Measurements from ENCODE around the gene TMEM101. TPM values are rescaled to one million over a fixed set of nuclear protein-coding genes. Genes with fewer than 3 reads are reported as not detected.

Gene TMEM101
- total RNA-seq, 1 donor from 2014 or later = 19.0 TPM

- Mint-ChIP-seq H3K4me3 (ENCODE audit: unreplicated experiment) (no peak overlapping the region), H3K4me1 (ENCODE audit: low read depth) (peaks cover 31% of the 10 kb centered on the region), H3K27me3 (ENCODE audit: low read depth) (no peaks in the 10 kb centered on the region), H3K9me3 (ENCODE audit: low read depth) (no peaks in the 10 kb centered on the region), H3K27ac (ENCODE audit: unreplicated experiment) (no peak overlapping the region), H3K36me3 (ENCODE audit: low read depth) (peaks cover 4% of the 10 kb centered on the region)
- TF ChIP-seq CTCF (IDR thresholded peaks at IDR 0.05) = no peak
- no peak for DNase-seq (ENCODE audit: low spot score)
These were observed 2.9 kb downstream of the TMEM101 start for GRCh38 chr17:44011876-44012275.

- H3K27me3 Mint-ChIP-seq (ENCODE audit: low read depth) = peaks cover 4% of the 10 kb centered on the region
- no peak overlapping the region for H3K27ac Mint-ChIP-seq (ENCODE audit: unreplicated experiment)
- H3K4me3 Mint-ChIP-seq (ENCODE audit: unreplicated experiment) = no peak overlapping the region
- H3K9me3 Mint-ChIP-seq (ENCODE audit: low read depth) = no peaks in the 10 kb centered on the region
- TF ChIP-seq CTCF (IDR thresholded peaks at IDR 0.05) = no peak
- H3K36me3 Mint-ChIP-seq (ENCODE audit: low read depth) = peaks cover 4% of the 10 kb centered on the region
- DNase-seq (ENCODE audit: low spot score) = no peak
- peaks cover 38% of the 10 kb centered on the region for H3K4me1 Mint-ChIP-seq (ENCODE audit: low read depth)
These were observed 3.7 kb downstream of the TMEM101 start for GRCh38 chr17:44010966-44011647.

GRCh38 chr17:44008205-44008909, 6.4 kb downstream of the TMEM101 start:
- TF ChIP-seq CTCF (IDR thresholded peaks at IDR 0.05) = no peak
- no peaks in the 10 kb centered on the region for H3K9me3 Mint-ChIP-seq (ENCODE audit: low read depth)
- H3K4me3 Mint-ChIP-seq (ENCODE audit: unreplicated experiment) = peak overlapping the region; percentile 80
- peaks cover 6% of the 10 kb centered on the region for H3K27me3 Mint-ChIP-seq (ENCODE audit: low read depth)
- DNase-seq (ENCODE audit: low spot score) = no peak
- peaks cover 4% of the 10 kb centered on the region for H3K36me3 Mint-ChIP-seq (ENCODE audit: low read depth)
- H3K27ac Mint-ChIP-seq (ENCODE audit: unreplicated experiment) = no peak overlapping the region
- H3K4me1 Mint-ChIP-seq (ENCODE audit: low read depth) = peaks cover 25% of the 10 kb centered on the region

GRCh38 chr17:44007346-44008204, 7.2 kb downstream of the TMEM101 start:
- Mint-ChIP-seq H3K27me3 (ENCODE audit: low read depth) (peaks cover 6% of the 10 kb centered on the region), H3K4me1 (ENCODE audit: low read depth) (peaks cover 25% of the 10 kb centered on the region), H3K36me3 (ENCODE audit: low read depth) (peaks cover 4% of the 10 kb centered on the region), H3K27ac (ENCODE audit: unreplicated experiment) (peak overlapping the region; percentile 84), H3K4me3 (ENCODE audit: unreplicated experiment) (peak overlapping the region; percentile 80), H3K9me3 (ENCODE audit: low read depth) (no peaks in the 10 kb centered on the region)
- TF ChIP-seq CTCF (IDR thresholded peaks at IDR 0.05) = peak; percentile 66
- peak; percentile 94 for DNase-seq (ENCODE audit: low spot score)

All from chondrocyte (in vitro differentiated cells).